Inflammatory macrophage (primary cell): ENCODE measurements around the gene RAB25.

Experiments used
- DNase-seq, 2 donors: peaks; one replicate each; pipeline ENCODE4 v3.0.0-alpha.2; 2020 to 2022

Gene RAB25

DNA sequence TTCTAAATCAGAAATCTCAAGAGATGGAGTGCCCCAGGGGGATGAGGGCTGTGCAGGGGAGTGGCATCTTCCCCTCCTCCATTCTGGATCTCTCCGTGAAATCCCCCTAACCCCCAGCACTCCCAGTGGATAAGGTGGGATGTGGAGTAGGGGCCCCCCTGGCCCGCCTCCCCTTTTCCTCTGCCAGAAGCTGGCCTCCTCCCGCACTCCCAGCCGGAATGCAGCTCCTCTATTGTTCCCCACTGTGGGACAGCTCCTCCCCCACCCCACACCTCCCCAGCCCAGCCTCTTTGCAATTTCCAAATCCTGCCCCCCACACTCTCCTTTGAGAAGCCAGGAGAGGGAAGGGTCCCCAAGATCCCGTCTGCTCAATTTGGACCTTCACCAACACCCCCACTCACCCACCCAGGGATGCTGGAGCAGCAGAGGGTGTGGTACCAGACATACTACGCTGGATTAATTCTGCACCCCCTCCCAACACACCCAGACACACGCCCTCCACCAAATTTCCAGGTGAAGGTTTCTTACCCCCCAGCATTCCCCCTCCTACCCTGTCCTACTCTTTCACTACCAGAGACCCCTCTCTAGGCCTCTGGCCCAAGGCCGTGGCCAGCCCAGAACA, 19.4 kb downstream of the RAB25 start:
- no peak for DNase-seq

DNA sequence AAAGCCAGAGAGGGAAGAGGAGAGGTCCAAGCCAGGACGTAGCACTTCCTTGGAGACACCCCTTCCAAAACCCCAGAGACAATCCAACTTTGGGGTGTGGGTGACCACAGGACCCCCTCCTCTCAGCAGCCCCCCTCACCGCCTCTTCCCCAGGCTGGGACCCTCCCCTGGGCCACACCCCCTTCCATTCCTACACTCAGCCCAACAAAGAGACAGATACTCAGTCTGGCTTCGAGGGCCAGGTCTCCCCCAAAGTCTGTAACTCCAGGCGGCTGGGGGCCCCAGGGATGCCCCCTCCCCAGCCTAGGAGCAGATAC, 19.9 kb downstream of the RAB25 start:
- DNase-seq: no peak

DNA sequence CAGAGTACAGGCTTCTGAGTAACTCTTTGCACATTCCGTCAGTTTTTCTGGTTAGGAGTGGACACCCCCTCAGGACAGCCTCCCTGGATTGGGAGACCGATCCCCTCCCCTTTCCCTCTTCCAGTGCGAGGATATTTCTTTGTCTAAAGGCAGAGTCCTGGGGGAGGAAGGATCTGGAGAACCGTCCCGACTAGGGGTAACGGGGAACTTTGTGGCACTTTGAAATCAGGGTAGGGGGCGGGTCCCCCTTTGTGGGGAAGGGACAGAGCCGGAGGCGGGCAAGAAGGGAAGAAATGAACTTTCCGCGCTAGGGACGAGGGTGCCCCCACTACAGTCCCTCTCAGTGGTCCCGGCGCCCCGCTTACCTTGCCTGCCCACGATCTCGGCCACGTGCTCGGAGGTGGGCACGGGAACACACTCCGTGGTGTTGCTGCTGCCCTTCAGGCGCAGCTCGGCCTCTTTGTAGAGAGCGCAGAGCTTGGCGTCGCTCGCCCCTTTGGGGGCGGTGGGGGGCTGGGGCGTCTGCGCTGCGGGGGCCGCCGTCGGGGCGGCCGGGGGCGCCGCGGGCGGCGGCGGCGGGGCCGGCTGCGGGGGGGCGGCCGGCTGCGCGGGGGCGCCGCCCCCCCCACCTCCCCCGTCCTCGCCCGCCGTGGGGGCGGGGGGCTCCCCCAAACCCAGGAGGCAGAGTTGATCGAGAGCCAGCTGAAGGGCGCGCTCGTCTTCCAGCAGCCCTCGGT, 20.4 kb downstream of the RAB25 start:
- no peak for DNase-seq

DNA sequence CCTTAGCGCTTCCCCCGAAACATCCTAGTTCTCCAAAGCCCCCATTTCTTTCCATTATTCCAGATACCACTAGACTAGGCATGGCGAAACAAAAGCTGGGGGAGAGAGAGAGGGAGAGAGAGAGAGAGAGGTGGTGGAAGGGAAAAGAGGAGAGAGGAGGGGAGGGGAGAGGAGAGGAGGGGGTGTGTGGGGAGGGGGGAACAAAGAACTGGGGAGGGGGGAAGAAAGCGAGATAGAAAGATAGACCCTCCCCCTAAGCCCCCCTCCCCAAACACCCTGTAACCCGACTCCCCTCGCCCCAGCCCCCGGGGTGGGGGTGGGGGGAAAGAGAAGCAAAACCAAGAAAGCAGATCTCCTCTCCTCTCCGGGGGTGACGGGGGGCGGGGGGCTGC, 21.0 kb downstream of the RAB25 start:
- no peak for DNase-seq

DNA sequence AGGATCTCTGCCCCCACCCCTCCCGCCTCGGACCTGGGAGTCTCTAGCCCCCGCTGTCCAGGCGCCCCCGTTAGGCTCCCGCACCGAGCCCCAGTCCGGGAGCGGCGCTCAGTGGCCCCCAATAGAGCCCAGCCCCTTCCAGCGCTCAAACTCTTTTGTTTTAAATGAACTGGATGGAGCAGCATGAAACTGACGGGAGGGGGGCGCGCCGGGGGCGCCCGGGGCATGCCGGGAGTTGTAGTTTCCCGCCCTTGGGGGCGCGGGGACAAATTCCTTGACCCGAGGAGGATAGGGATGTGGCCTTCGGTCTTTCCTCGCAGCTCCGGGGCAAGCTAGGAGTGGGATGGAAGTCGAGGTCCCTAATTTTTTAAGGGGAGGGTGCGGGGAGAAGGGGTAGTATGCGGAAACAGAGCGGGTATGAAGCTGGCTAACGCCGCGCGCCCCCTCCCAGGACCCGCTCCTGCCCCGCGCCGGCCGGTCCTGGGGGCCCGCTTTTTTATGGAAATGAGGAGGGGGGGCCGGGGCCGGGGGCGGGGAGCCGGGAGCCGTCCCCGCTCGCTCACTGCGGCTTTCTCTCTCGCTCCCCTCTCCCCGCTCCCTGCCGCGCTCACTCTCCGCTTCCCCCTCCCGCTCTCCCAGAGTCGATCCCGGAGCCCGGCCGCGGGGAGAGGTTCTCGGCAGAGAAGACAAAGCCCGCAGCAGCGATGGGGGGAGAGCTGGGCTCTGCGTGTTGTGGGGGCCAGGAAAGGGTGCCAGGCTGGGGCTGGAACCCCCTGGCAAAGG, 21.5 kb downstream of the RAB25 start, which contains the start of gene MEX3A:
Gene MEX3A, minus strand, starts transcription at position 157 of the 783 bp plus-strand sequence. CDS start 467 bp downstream, outside the sequence.
- DNase-seq: peak; percentile 56 to 58

DNA sequence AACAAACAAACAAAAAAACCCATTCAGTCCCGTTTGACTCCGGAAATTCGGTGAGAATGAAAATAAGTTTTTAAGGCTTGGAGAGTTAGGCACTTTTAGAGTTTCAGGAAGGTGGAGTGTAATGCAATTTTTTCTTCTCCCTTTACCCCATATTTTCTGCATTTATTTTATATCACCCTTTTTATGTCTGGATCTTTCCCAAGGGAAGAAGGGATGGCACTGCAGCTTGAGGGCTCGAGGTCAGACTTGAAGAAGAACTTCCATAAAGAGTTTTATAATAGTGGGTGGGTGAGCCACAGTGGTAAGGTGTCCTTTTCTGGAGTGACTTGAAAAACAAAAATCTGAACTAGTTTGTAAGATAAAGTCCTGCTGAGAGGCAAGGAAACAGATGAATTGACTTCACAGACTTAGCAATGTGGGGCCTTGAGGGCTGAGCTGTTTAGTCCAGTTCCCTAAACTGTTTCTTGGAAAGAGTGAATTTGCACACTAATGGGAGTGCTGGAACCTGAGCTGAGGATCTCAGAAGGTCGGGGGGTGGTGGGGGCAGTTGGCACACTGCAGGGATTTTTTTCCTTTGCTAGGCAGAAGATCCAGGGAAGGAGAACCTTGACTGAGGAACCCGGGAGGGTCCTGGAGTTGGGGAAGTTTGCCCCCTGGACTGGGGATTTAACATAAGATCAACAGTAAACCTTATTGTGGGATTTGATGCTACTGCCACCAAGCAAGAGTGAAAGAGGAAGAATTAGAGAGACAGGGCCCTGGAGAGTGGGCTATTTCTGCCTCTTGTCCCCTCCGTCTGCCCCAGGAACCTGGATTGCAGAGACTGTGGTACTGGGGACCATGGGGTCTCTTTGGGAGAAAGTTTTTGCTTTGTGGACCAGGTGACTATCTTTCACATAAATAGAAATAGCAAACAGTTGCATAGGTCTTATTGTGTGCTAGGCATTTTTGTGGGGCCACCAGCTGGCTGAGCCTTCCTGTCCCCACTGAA, 23.1 kb downstream of the RAB25 start:
- DNase-seq: peak; percentile 29 to 55

DNA sequence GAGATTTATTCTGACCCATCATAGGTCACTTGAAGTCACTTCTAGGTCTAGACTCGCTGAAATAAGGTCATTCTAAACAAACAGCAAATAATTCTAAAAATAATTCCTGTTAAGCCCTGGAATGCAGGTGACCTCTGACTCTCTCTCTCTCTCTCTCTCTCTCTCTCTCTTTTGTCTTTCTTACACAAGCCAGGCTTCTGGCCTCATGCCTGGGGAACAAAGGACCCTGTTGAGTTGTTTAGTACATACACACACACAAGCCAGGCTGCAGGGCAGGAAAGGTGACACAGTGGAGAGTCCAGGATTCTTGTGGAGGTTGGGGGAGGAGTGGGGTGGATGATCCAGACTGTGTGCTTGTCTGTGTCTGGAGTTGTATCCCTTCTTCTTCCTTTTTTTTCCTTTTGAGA, 25.3 kb downstream of the RAB25 start:
- no peak for DNase-seq

DNA sequence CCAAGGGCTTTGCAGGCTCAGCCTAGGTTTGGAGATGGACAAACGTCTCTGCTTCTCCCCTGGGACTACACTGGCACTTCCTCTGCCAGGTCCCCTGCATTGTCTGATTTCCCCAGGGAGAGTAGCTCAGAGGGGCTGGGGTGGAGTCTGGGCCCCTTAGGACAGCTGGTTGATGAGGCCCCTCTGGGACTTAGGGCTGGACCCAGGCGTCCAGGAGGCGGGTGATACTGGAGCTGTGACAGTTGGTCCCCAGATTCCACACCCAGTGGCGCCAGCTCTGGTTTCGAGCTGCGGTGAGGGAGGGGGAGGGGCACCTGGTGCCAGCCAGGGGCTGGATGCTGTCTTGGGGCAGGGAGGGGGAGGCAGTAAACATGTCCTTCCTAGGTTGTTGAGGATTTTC, 28.7 kb downstream of the RAB25 start:
- DNase-seq: no peak

DNA sequence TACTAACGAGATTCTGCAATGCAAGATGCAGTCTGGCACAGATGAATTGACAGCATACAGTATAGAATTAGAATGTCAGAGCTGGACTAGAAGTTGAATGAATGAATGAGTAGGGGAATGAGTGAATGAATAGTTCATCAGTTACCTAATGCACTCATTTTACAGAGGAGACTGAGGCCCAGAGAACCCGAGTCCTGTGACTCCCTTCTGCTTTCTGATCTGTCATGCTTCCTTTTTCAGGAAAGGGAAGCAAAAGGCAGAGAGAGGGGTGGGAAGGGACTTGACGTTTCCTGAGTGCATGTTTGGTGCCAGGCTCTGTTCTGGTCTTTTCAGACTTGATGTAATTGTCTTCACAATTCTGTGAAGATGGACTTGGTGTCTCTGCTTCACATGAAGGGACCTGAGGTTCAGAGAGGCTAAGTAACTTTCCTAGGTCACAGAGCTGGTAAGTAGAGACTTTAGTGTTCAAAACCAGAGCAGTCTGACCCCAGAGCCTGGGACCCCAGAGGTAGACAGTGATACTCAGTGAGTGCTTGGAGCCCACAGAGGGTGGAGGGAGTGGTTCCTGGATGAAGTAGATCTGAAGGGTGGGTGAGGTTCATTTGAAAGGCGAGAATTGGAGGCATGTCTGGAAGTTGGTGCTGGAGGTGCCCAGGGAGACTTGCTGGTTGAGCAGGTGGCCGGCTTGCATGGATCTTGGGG, 29.3 kb downstream of the RAB25 start:
- DNase-seq: peak; percentile 90 to 93

DNA sequence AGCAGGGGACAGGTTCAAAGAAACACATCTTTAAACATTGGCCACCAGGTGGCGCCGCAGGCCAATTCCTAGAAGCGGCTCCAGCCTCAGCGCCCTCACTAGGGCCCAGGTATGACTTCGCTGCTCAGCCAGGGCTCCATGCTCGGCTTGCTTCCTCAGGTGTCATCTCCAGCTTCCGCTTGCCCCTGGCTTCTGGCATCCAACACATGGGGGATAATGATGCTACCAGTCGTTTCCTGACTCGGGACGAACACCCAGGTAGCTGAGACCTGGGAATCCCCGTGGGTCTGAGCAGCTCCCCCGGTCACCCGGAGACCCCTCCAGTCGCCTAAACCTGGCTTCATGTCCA, 29.9 kb downstream of the RAB25 start:
- DNase-seq: peak; percentile 69 to 81

DNA sequence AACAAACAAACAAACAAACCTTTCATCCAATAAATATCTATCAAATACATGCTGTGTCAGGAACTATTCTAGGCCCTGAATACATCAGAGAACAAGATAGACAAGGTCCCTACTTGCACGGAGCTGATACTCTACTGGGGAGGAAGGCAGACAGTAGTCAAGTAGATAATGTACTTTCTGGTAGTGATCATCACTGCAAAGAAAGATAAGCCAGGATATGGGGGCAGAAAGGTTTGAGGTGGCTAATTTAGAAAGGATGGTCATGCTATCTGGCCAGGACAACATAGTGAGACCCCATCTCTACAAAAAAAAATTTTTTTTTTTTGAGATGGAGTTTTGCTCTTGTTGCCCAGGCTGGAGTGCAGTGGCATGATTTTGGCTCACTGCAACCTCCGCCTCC, 30.6 kb downstream of the RAB25 start:
- no peak for DNase-seq

DNA sequence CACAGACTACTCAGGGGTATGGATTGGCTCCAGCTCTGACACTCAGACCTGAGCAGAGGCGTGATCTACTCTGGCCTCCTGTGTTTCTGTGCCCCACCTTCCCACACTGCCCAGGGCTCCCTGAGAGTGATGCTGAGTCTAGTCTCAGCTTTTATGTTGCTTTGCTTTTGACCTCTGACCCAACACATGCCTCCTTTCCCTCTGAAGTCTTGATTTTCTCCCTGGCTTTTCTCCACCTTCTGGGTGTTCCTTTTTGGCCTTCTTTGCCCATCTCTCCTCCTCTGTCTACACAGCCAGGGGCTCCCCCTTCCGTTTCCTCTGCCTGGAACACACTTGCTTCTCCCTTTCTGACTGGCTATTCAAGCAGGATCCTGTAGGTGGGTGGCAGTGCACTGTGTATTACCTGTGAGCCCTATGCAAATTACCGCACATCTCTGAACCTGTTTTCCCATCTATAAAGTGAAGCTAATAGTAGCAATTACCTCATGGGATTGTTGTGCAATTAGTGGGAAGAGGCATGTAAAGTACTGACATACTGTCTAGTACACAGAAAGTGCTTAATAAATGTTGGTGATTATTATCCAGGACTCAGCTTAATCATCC, 35.0 kb downstream of the RAB25 start:
- peak in 1 of 2 donors; percentile 29 for DNase-seq

DNA sequence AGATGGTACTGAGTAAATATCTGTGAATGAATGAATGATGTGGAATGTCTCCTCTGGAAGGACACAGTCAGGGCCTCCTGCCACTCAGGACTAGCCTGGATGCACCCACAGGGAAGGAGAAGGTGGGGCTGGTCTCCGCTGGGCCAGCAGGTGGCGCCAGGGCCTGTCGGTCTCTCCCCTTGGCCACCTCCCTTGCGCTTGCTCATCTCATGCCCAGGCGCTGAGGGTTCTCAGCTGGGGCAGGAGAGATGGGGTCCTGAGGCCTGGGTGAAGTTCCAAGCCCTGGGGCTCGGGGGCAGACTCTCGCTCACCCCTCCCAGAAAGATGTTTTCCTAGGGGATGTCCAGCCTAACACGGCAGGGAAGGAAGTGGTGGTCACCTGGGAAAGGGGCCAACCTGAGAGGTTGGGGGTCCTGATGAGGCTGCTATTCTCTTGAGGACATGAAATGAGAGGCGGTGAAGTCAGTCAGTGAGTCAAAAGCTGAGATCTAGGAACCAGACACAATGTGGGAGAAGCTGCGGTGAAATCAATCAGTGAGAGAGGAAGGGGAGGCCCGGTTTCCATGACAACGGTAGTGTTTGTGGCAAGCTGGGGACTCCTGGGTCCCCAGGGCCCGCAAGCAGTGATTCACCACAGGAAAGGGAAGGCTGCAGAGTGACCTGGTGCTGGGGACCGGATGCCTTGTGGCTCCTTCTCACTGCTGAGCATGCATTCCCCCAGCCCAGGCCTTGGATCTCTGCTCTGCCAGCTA, 35.9 kb downstream of the RAB25 start:
- DNase-seq: peak; percentile 82 to 83

DNA sequence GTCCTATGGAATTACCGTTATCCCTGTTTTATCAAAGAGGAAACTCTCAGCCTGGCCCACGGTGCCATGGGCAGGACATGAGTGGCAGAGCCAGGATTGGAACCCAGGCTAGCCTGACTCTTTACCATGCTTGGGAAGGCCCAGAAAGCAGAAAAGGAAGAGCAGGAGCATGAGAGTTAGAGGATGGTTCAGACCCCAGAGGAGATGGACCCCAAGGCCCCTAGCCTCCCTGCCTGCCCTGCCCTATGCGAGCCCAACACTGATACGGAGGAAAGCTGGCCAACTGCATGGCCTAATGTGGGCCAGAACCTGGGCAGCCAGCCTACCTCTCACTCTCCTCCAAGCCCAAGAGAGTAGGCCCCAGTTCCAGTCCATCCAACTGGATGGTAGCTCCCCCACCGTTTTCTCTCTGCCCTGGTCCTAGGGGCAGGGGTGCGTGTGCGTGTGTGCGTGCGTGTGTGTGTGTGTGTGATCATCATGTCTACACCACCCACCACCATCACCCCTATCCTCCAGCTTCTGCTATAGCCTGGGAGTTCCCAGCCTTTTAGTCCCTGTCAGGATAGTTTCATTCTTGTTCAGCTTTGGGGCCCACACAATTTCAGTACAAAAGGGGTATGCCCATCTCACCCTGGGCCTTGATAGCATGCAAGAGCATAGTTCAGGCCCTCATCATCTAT, 36.7 kb downstream of the RAB25 start:
- DNase-seq: no peak

DNA sequence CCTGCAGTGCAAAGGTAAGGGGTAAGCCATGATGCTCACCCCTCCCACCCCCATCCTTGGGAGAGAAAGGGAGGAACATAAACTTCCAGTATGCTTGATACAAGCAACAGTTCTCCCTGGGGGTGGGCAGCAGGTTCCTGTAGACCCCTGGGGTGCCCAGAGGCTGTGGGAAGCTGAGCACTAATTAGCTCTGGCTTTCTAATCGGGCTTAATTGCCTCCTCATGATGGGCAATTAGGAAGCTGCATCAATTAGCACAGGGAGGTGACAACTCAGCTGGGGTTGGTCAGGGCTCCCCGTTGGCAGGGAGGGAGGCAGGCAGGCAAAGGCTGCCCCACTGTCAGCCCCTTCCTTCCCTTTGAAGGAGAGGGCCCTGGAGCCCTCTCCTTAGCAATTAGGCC, 37.8 kb downstream of the RAB25 start:
- no peak for DNase-seq

DNA sequence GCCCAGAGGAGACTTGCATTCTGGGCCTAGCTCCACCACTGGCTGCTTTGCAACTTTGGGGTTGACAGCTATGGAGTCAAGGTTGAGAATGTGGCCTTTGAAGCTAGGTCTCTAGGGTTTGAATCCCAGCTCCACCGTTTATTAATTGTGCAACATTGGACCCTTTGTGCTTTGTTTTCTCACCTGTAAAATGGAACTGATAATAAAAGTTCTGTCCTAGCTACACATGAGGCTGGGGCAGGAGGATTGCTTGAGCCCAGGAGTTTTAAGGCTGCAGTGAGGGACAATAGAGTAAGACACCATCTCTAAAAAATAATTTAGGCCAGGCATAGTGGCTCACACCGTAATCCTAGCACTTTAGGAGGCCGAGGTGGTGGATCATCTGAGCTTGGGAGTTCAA, 38.3 kb downstream of the RAB25 start:
- DNase-seq: no peak

DNA sequence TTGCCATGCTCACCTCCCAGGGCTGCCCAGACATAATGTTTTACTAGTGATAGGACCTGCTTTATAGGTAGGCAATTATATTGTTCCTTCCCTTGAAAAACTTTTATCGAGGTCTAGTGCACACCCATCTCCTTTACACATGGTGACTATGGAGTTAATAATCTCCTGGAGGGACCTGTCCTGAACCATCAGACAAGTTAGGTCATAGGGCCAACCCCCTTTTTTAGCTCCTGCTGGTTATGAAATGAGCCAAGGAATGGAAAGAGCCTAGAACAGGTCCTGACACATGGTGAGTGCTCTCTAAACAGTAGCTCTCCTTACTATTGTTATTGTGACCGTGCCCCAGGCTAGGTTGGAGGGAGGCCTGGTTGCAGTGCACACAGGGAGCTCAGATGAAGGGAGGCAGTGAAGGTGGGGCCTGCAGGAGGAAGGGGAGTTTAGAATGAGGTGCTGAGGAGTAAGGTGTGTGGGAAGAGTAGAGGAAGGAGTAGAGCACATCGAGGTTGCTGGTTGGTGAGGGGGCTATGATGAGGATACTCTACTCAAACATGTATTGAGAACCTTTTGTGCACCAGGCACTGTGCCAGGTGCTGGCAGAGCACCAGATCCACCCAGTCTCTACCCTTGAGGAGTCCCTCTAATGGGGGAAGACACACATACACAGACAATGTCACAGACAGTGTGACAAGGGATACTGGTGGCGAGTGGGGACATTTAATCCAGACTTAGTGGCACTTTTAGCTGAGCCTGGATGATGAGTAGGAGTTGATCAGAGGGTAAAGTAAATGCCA, 39.4 kb downstream of the RAB25 start:
- DNase-seq: no peak

DNA sequence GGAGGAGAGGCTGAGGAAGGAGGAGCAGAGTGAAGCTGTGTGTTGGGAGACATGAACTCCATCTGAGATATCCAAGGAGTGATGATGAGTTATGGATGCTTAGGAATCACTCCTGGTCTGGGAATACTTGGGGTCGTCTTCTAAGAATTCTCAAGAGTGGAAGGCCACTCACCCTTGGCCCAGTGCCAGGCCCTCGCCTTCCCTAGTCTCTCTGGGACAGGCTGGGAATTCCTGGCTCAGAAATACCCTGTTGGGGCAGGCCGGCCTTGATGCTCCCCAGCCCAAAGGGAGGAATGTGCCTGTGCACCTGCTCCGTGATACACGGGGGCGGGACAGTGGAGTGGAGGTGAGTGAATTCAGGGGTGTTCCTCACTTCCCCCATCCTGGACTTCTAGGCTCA, 40.9 kb downstream of the RAB25 start:
- no peak for DNase-seq
